ENCODE results near the gene SMYD3.

GRCh38 chr1:245763873-245764331 lies 743.2 kb downstream of the SMYD3 start:
- TF ChIP-seq POLR2A (IDR thresholded peaks at IDR 0.05) (no peak), CTCF (IDR thresholded peaks at IDR 0.05 in 8 of 11, conservative IDR thresholded peaks at IDR 0.05 in 3 of 11) (no peak), POLR2AphosphoS5 (IDR thresholded peaks at IDR 0.05) (no peak)

Data from spleen (tissue), 7 donors.